GM21526 (cell line): ENCODE measurements around the gene ACER3.
"Not testable (repeated sequence)": the region's sequence is repeated elsewhere in the genome, so short reads cannot be mapped to it uniquely, and the experiment has no call there.

Experiments
- ATAC-seq: cut with Tn5 transposase; IDR thresholded peaks from one replicate; pipeline ENCODE4 v1.9.1; 2021; ENCODE audit warnings: moderate library complexity; ENCODE audit not compliant: unreplicated experiment, low FRiP score

ACER3 gene

GRCh38 chr11:76978818-76979217 is 118.1 kb downstream of the ACER3 start:
- ATAC-seq = no peak

GRCh38 chr11:76980196-76980595 is 119.5 kb downstream of the ACER3 start:
- no peak for ATAC-seq

GRCh38 chr11:76984743-76985142 is 124.0 kb downstream of the ACER3 start:
- no peak for ATAC-seq

GRCh38 chr11:76987203-76987602 is 126.5 kb downstream of the ACER3 start:
- no peak for ATAC-seq

- ATAC-seq = no peak
Observed at GRCh38 chr11:76990628-76991027, 129.9 kb downstream of the ACER3 start.

GRCh38 chr11:76995081-76995576 is 134.4 kb downstream of the ACER3 start:
- ATAC-seq = no peak

- ATAC-seq = no peak
Observed at GRCh38 chr11:76997512-76997911, 136.8 kb downstream of the ACER3 start.

GRCh38 chr11:76999597-76999996 is 138.9 kb downstream of the ACER3 start:
- no peak for ATAC-seq

- no peak for ATAC-seq
Observed at GRCh38 chr11:77001613-77002012, 140.9 kb downstream of the ACER3 start.

GRCh38 chr11:77002776-77003175 is 142.1 kb downstream of the ACER3 start:
- ATAC-seq = no peak

GRCh38 chr11:77003963-77004362 is 143.2 kb downstream of the ACER3 start:
- no peak for ATAC-seq

GRCh38 chr11:77009533-77010160 is 148.9 kb downstream of the ACER3 start:
- no peak for ATAC-seq

- no peak for ATAC-seq
Observed at GRCh38 chr11:77014669-77015068, 154.0 kb downstream of the ACER3 start.

- ATAC-seq = not testable (repeated sequence)
Observed at GRCh38 chr11:77018396-77018924, 157.7 kb downstream of the ACER3 start.

GRCh38 chr11:77019976-77020595 is 159.4 kb downstream of the ACER3 start:
- ATAC-seq = no peak

- no peak for ATAC-seq
Observed at GRCh38 chr11:77020734-77021133, 160.0 kb downstream of the ACER3 start.

- no peak for ATAC-seq
Observed at GRCh38 chr11:77024745-77025144, 164.0 kb downstream of the ACER3 start.

GRCh38 chr11:77026221-77026620 is 165.5 kb downstream of the ACER3 start:
- ATAC-seq = no peak

- ATAC-seq = no peak
Observed at GRCh38 chr11:77026743-77027142, 166.0 kb downstream of the ACER3 start.

- ATAC-seq = no peak
Observed at GRCh38 chr11:77027275-77027674, 166.6 kb downstream of the ACER3 start.

- no peak for ATAC-seq
Observed at GRCh38 chr11:77029829-77030228, 169.1 kb downstream of the ACER3 start.

- ATAC-seq = no peak
Observed at GRCh38 chr11:77030834-77031414, 170.2 kb downstream of the ACER3 start.
